GM18498 (cell line): Measurements from ENCODE around the gene SCYGR8.
"Not testable (repeated sequence)": the region's sequence is repeated elsewhere in the genome, so short reads cannot be mapped to it uniquely, and the experiment has no call there.

Source experiments
- ATAC-seq: cut with Tn5 transposase; IDR thresholded peaks from one replicate; pipeline ENCODE4 v1.9.1; 2021; ENCODE audit warnings: mild to moderate bottlenecking, moderate library complexity; ENCODE audit not compliant: unreplicated experiment

Gene SCYGR8, protein sequence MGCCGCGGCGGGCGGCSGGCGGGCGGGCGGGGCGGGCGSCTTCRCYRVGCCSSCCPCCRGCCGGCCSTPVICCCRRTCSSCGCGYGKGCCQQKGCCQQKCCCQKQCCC

DNA sequence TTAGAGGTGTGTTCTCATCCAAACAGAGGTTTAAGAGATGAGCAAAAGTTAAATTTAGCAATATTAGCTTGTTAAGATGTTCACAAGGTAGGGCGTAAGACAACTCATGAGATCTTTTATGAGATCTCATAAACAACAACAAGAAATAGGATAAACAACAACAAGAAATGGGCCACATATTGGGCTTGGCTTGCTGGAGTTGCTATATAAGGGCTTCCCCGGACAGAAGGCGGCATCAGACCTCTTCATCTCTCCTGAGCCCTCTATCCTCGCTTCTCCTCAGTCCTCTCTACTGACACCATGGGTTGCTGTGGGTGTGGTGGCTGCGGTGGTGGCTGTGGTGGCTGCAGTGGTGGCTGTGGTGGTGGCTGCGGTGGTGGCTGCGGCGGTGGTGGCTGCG, at the start of gene SCYGR8:
TSS of gene SCYGR8 (plus strand) at position 301 of the 400 bp plus-strand sequence. CDS start at position 301, 0 bp downstream.
- no peak for ATAC-seq

DNA sequence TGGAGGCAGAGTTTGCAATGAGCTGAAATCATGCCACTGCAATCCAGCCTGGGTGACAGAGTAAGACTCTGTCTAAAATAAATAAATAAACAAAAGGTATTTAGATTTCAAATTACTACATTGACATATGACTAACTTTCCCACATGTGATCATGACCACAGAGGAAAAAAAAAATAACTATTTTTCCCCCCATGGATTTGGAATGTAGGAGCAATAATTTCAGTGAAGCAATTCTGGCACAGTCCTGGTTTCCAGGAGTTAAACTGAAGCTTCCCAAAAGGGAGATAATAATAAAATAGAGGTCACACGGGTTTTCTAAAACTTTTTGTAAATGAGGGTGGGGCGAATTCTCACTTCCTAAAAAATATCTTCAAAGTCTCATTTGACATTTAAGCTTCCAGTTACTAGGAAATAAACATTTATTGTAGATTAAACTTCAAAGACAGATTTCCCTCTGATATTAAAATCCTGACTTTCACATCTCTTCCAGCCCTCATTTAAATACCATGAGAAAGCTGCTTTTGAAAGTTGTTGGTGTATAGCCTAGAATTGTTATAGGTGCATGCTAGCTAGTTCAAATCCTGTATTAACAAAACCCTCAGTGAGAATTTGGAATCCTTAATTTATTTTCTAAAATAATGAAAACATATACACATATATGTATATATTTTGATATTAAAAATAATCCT, 48.6 kb upstream of the SCYGR8 start:
- no peak for ATAC-seq

DNA sequence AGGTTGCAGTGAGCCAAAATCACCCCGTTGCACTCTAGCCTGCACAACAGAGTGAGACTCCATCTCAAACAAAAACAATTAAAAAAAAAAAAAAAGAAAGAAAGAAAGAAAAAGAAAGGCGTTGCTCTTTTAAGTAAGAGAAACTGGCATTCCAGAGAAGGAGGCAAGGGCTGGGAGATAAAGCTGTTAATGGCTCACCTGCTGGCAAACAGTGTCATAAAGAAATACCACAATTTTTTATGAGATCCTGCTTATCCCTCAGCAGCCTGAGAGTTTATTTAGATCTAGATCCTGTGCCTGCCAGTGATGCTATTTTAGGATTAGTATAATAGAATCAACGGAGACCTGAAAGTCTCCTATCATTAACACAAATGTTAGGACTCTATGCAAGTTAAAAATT, 44.1 kb upstream of the SCYGR8 start:
- no peak for ATAC-seq

DNA sequence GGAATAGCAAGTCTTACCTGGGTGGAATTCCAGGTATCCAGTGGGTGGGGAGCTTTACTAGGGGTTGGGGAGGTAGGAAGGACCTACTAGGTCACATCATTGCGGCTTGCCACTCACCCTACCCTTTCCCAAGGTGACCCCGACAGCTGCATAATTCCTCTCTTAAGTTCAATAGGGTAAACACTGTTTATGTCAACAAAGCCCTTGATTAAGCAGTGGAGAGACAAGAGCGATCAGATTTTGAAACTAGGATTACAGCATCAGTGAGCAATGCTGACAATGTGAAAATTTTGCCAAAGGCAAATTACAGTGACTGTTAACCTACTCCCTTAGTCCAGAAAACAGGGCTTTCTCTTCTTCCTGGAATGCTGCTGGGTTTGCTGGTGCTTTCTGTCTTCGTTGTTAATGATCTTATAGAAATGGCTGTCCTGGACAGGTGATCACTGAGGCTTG, 42.4 kb upstream of the SCYGR8 start:
- no peak for ATAC-seq

DNA sequence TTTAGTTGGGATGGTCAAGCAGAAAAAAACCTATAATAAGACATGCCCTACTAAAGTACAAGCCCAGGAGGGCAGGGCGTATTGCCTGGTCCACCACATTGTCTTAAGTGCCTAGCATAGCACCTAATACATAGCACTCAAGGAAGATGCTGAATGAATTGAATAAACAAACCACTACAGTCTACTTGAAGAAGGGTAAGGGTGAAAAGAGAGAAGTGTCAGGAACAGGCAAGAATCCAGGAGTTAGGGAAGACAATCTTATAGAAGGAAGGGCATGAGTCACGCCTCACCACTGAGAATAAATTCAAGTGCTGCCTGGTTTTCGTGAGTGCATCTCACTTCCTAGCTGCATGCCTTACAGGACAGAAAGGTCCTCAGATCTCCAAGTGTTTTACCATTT, 41.7 kb upstream of the SCYGR8 start:
- no peak for ATAC-seq

DNA sequence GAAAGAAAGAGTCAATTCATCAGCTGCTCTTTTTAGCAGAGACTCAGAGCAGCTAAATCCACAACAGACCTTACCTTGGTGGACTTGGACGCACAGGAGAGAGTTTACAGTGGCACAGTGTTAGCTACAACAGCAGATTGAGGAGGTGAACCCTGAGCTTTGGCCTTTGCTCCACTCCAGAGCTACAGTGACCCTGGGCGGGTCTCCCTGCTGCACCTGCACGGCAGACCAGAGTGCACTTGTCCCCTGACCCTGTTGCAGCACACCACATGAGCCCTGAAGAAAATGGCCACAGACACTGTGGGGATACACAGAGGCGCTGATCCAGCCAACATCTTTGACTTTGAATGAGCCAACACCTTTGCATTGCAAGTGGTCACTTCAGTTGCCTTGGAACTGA, 38.8 kb upstream of the SCYGR8 start:
- no peak for ATAC-seq

DNA sequence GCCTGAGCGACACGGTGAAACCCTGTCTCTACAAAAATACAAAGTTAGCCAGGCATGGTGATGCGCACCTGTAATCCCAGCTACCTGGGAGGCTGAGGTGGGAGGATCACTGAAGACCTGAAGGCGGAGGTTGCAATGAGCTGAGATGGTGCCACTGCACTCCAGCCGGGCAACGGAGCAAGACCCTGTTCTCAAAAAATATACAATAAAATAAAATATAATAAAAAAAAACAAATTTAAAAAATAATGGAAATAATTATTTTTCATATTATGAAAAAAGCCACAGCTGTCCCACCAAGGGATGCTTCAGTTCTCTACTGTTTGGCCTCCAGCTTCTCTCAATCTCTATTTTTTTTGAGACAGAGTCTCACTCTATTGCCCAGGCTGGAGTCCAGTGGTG, 38.3 kb upstream of the SCYGR8 start:
- no peak for ATAC-seq

DNA sequence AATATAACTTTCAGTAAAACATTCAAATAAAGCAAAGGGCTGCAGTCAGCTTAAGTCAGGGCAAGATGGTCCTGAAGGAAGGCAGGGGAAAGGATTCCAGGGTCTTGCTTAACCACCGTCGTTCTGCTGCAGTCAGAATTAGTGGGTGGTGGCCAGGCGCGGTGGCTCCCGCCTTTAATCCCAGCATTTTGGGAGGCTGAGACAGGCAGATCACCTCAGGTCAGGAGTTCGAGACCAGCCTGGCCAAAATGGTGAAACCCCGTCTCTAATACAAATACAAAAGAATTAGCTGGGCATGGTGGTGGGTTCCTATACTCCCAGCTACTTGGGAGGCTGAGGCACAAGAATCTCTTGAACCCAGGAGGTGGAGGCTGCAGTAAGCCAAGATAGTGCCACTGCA, 34.7 kb upstream of the SCYGR8 start:
- no peak for ATAC-seq

DNA sequence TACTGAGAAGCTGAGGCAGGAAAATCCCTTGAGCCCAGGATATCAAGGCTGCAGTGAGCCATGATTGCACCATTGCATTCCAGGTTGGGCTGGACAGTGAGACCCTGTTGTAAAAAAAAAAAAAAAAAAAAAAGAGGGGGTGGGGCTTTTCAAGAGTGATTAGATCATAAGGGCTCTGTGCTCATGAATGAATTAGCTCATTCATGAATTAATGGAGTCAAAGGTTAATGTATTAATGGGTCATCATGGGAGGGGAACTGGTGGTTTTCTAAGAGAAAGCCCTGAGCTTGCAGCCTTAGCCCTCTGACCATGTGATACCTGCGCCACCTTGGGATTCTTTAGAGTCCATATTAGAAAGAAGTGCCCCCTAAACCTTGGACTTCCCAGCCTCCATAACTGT, 32.4 kb upstream of the SCYGR8 start:
- no peak for ATAC-seq

DNA sequence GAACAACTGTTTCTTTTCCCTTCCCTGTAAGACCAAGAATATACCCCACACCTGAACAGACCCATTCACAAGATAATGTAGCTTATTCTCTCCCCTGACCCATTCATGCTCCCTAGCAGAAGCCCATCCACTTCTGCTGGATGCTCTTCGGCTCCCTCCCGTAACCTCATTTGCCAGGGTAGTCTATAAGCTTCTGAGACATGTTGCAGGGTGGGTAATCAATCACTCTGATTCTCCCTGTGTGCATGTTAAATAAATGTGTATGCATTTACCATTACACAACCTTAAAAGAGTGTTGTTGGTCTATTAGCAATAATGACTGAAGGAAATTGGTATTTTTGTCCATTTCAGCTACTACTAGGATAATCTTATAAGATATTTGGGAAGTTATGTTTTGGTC, 29.2 kb upstream of the SCYGR8 start:
- ATAC-seq = no peak

DNA sequence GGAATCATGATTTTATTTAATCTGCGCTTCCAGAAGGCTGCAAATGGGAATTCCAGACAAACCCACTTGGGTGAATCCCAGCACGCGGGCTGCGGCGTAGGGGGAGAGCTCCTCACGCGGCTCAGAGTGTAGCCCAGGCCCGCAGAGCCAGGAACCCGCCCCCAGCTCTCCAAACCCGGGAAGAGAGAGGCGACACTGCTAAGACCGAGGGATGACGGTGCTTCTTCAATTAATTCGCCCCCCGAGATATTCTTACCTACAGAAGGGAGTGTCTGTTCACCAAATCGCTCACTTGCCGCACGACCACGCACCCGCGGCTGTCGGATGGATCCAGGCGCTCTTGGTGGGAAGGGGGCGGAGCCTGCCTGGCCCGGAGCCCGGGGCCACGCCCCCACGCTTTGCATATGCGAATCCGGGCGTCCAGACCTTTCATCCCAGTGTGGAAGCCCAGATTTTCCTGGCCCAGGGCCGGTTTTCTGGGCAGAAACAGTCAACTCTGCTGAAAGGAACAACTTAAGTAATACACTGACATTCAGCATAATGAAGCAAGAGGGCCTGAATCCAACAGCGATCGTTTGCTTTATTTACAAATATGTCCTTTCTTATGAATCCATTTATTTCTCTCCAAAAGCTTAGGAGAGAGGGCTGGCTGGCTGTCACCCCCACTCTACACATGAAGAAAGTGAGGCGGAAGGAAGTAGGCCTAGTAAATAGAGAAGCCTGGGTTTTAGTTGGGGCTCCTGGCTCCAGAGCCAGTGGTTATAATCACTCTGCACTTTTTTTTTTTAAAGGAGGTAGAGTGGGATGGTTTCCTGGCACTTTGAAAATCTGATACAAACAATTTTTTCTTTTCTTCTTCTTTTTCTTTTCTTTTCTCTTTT, 27.8 kb upstream of the SCYGR8 start, which contains the start of gene SLC19A3:
TSS of gene SLC19A3 (minus strand) at position 342 of the 881 bp plus-strand sequence. CDS start 15,710 bp downstream, outside the sequence.
- no peak for ATAC-seq

DNA sequence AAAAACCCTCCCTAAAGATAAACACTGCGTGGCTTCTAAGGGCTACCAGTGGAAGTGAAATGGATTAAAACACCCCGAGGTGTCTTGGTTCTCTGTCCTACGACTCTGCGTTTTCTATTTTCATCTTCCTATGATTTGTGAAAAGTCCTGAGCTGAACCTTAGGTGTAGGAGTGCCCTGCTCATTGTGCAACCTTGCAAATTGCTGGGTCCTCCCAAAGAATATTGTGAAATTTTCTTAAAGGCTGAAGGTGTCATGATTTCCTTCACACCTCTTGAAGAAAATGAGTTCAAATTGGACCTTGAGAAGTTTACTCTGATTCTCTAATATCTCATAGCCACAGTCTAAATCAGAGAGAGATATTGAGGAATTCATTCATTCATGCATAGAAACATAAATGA, 26.1 kb upstream of the SCYGR8 start:
- ATAC-seq = no peak

DNA sequence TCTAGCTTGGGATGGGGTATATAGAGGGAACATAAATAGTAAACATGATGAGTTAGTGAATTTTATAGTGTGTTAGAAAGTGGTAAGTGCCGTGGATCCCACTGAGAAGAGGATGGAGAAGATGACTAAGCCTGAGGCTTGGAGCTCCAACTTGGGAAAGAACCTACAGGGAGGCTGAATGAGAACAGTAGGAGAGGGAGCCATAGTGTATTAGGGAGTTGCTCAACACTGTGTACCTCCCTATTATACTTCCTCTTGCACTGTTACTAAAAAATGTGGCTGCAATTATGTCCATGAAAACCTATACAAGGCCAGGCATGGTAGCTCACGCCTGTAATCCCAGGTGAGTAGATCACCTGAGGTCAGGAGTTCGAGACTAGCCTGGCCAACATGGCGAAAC, 25.0 kb upstream of the SCYGR8 start:
- no peak for ATAC-seq

DNA sequence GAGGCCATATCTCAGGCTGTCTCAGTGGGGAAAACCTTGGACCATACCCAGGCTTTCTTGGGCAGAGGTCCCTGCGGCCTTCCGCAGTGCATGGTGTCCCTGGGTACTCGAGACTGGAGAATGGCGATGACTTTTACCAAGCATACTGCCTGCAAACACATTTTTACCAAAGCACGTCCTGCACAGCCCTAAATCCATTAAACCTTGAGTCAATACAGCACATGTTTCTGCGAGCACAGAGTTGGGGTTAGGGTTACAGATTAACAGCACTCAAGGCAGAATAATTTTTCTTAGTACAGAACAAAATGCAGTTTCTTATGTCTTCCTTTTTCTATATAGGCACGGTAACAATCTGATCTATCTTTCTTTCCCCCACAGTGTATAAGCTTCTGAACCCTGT, 22.9 kb upstream of the SCYGR8 start:
- ATAC-seq = not testable (repeated sequence)

DNA sequence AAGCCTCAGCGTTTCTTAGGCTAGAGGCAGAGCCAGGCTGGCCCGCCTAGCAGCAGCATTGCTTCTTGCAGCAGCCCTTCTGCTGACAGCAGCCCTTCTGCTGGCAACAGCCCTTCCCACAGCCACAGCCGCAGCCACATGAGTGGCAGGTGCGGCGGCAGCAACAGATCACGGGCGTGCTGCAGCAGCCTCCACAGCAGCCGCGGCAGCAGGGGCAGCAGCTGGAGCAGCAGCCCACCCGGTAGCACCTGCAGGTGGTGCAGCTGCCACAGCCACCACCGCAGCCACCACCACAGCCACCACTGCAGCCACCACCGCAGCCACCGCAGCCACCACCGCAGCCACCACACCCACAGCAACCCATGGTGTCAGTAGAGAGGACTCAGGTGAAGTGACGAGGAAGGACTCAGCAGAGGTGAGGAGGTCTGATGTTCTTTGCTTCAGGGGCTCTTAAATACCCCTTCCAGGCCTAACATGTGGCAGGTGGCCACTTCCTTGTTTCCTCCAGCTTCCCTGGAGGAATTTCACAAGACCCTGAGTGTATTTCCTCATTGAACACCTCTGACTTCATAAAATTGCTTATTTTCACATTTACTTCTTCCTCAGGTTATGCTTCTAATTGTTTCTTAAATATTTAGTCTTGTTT, 21.2 kb upstream of the SCYGR8 start, which contains the start of gene SCYGR6:
TSS of gene SCYGR6 (minus strand) at position 364 of the 646 bp plus-strand sequence. CDS start at position 364, 0 bp downstream.
- ATAC-seq = no peak

DNA sequence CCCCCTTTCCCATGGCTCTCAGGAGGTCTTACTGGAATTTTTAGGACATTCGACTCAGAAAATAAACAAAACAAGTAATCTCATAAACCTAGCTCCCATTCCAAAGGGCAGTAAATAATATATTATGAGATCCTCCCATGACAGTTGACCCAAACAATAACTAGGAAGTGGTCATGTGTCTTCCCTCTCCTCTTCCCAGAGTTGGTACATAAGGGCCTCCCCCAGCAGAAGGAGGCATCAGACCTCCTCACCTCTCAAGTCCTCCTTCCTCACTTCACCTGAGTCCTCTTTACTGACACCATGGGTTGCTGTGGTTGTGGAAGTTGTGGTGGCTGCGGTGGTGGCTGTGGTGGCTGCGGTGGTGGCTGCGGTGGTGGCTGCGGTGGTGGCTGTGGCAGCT, 17.7 kb upstream of the SCYGR8 start, which contains the start of gene SCYGR7:
TSS of gene SCYGR7 (plus strand) at position 301 of the 400 bp plus-strand sequence. CDS start at position 301, 0 bp downstream.
- no peak for ATAC-seq

DNA sequence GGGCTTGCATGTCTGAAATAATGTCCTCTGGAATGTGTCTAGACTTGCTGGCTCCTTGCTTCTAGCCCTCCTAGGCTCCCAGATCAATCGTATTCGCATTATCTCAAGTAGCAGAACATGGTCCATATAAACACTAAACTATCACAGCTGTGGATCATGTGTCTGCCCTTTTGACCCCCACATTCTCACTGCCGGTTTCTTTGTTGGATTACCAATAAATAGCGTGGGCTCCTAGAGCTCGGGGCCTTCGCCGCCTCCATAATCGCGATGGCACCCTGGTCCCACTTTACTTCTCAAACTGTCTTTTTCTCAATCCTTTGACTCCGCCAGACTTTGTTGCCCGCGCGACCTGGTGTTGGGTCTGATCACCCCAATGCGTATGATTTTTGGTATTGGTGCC, 6.3 kb upstream of the SCYGR8 start:
- no peak for ATAC-seq

DNA sequence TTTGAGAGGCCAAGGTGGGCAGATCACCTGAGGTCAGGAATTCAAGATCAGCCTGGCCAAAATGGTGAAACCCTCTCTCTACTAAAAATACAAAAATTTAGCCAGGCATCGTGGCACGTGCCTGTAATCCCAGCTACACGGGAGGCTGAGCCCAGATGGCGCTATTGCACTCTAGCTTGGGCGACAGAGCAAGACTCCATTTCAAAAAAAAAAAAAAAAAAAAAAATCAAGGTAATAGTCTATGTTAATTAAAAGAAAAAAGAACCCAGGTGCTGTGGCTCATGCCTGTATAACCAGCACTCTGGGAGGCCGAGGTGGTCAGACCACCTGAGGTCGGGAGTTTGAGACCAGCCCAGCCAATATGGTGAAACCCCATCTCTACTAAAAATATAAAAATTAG, 5.0 kb upstream of the SCYGR8 start:
- not testable (repeated sequence) for ATAC-seq

DNA sequence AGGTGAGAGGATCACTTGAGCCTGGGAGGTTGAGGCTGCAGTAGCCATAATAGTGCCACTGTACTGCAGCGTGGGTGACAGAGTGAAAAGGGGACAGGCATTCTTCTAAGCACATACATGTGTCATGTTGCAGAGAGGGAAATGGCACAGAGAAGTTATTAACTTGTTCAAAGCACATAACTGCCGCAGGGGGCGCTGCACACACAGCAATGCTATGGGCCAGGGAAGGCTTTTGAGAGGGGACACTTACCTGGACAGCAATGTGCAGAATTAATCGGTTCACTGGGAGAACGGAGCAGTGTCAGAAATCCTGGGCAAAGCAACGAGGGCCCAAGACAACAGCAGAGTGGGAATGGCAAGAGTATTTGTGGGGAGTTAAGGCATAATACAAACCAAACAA, 2.4 kb downstream of the SCYGR8 start:
- no peak for ATAC-seq

DNA sequence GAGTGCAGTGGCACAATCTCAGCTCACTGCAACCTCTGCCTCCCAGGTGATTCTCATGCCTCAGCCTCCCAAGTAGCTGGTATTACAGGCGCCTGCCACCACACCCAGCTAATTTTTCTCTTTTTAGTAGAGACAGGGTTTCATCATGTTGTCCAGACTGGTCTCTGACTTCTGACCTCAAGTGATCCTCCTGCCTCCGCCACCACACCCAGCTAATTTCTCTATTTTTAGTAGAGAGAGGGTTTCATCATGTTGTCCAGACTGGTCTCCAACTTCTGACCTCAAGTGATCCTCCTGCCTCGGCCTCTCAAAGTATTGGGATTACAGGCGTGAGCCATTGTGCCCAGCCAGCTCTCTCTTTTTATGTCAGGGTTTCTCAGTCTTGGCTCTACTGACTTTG, 10.6 kb downstream of the SCYGR8 start:
- ATAC-seq = not testable (repeated sequence)
